Esophagus squamous epithelium (tissue), 5 donors: ENCODE results near the gene ADAMTS9. TPM values are rescaled to one million over a fixed set of nuclear protein-coding genes. Genes with fewer than 3 reads are reported as not detected.

Source experiments
- DNase-seq: peaks from one replicate; lab custom pipeline; 2025; lab: John Stamatoyannopoulos, UW
- H3K27ac ChIP-seq, 4 donors: fragments of 200-600 bp; sonication (generic); one replicate each; pipeline ENCODE4 v1.5.1; 2016 to 2019; ENCODE audit warnings: mild to moderate bottlenecking in 1 of 4
- H3K27me3 ChIP-seq, 4 donors: fragments of 200-600 bp; sonication (generic); 1 replicate in 3 of 4; 2 replicates in 1 of 4; pipeline versions ENCODE4 v1.5.1 to v1.6.0; 2017 to 2021; ENCODE audit warnings: antibody characterized with exemption in 1 of 4
- H3K36me3 ChIP-seq, 3 donors: fragments of 200-600 bp; sonication (generic); one replicate each; pipeline ENCODE4 v1.5.1; 2016 to 2019
- H3K4me1 ChIP-seq, 3 donors: fragments of 200-600 bp; sonication (generic); one replicate each; pipeline ENCODE4 v1.5.1; 2017 to 2019
- H3K4me3 ChIP-seq, 4 donors: fragments of 200-600 bp; sonication (generic); 1 replicate in 3 of 4; 2 replicates in 1 of 4; pipeline ENCODE4 v1.5.1; 2016 to 2019; ENCODE audit warnings: mild to moderate bottlenecking in 2 of 4, moderate library complexity in 1 of 4
- H3K9me3 ChIP-seq, 3 donors: fragments of 200-600 bp; sonication (generic); one replicate each; pipeline ENCODE4 v1.5.1; 2016 to 2019
- POLR2A ChIP-seq, 4 donors: fragments of 450-650 bp; IDR thresholded peaks; one replicate each; pipeline ENCODE4 v1.6.1; 2017; ENCODE audit warnings: antibody characterized with exemption in 4 of 4, mild to moderate bottlenecking in 4 of 4, moderate library complexity in 3 of 4
- WGBS, 2 donors: methylation state at CpG; one replicate each; pipeline ENCODE4 v1.1.5; 2018; 5-methylcytosine and 5-hydroxymethylcytosine counted together
- intact Hi-C: fragments of 100-400 bp; cut with DNase I; formaldehyde crosslinking; loops from one replicate; pipeline ENCODE4 v1.15.0; 2022
- total RNA-seq, 4 donors: library from RNA; depleted of rRNA; stranded (reverse); fragments of >200 nt; gene quantifications; one replicate each; pipeline ENCODE4 v1.1.0, GENCODE V29; 2016
- TF ChIP-seq, protein P1 (sequence below), 6 experiments: fragments of 450-650 bp in 4 of 6; fragments of 200-600 bp in 2 of 6; sonication (generic) in 2 of 6; IDR thresholded peaks; one replicate each; pipeline ENCODE4 v1.5.1; 2016 to 2019; ENCODE audit warnings: antibody characterized with exemption in 6 of 6, mild to moderate bottlenecking in 4 of 6, moderate library complexity in 4 of 6
- donor health status: DM: yes; HTN: yes; CAD: no.

Gene ADAMTS9
- total RNA-seq, 4 donors from 2014 or later: 3.1 to 15.1 (median 5.9) TPM

DNA sequence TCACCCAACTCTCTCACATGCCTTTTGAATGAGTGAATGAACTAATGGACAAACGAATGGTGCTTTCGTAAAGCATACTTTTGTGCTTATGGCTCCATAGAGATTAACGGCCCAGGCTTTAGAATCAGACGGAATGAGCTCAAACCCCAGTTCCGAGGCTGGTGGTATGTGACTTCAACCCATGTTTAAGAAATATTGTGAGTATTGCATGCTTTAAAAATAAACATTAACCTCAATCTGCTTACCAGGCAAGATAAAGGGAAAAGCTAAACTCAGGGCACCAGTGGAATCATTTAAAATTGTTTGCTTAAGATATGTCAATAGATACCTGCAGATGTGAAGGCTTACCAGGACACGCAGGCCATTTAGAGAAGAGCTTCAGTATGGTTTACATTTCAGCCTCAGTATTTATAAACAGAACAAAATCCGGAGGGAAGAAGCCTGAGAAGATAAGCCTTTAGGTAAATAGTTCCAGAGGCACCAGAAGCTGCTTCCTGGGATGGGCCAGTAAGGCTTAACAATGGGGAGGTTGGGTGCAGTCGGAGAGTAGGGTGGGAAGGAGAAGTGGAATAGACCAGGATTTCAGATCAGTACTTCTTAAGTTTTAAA, 186.4 kb downstream of the ADAMTS9 start:
- intact Hi-C loops: no loop called here
- 52 to 60% methylated on average over 8 of the region's 8 CpGs for WGBS, 2 donors
- H3K4me1 ChIP-seq: peaks cover 0 to 11% (median 0%) of the 10 kb centered on the region in 3 donors
- no peaks in the 10 kb centered on the region for H3K27me3 ChIP-seq
- TF ChIP-seq, protein P1, sequence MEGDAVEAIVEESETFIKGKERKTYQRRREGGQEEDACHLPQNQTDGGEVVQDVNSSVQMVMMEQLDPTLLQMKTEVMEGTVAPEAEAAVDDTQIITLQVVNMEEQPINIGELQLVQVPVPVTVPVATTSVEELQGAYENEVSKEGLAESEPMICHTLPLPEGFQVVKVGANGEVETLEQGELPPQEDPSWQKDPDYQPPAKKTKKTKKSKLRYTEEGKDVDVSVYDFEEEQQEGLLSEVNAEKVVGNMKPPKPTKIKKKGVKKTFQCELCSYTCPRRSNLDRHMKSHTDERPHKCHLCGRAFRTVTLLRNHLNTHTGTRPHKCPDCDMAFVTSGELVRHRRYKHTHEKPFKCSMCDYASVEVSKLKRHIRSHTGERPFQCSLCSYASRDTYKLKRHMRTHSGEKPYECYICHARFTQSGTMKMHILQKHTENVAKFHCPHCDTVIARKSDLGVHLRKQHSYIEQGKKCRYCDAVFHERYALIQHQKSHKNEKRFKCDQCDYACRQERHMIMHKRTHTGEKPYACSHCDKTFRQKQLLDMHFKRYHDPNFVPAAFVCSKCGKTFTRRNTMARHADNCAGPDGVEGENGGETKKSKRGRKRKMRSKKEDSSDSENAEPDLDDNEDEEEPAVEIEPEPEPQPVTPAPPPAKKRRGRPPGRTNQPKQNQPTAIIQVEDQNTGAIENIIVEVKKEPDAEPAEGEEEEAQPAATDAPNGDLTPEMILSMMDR (IDR thresholded peaks at IDR 0.05): no peak
- no peak for TF ChIP-seq POLR2A (IDR thresholded peaks at IDR 0.05)
- H3K36me3 ChIP-seq: no peaks in the 10 kb centered on the region
- no peak for DNase-seq
- no peaks in the 10 kb centered on the region for H3K9me3 ChIP-seq
- no peak overlapping the region for H3K27ac ChIP-seq
- no peak overlapping the region for H3K4me3 ChIP-seq

DNA sequence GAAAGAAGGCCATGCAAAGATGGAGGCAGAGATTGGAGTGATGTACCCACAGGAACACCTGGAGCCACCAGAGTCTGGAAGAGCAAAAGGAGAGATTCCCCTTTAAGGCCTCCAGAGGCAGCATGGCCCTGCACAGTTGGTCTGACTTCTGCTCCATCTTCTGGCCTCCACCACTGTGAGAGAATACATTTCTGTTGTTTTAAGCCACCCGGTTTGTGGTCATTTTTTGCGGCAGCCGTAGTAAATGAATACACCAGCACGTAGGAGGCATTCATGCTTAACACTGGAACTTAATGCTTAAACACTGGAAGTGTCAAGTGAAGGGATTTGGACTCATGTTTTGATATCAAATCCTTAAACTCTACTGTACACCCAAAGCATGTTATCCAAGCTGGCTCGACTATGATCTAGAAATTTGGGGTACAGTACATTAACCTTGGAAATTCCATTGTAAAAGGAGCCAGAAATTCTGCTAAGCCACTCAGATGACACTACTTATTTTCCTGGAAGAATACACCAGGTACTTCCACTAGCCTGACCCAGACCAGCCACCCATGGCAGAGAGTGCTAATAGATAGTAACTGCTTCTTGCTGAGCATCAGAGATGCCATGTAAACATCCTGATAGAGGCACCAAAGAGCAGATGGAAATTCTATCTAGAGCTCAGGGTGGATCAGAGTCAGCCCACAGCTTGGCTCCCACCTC, 190.9 kb downstream of the ADAMTS9 start:
- 92 to 94% methylated on average over 5 of the region's 5 CpGs for WGBS, 2 donors
- peaks cover 0 to 4% (median 0%) of the 10 kb centered on the region in 4 donors for H3K27me3 ChIP-seq
- H3K27ac ChIP-seq: no peak overlapping the region
- DNase-seq: no peak
- H3K4me3 ChIP-seq: no peak overlapping the region
- H3K4me1 ChIP-seq: peaks cover 0 to 19% (median 0%) of the 10 kb centered on the region in 3 donors
- TF ChIP-seq, protein P1 (IDR thresholded peaks at IDR 0.05): no peak
- no peak for TF ChIP-seq POLR2A (IDR thresholded peaks at IDR 0.05)
- no peaks in the 10 kb centered on the region for H3K36me3 ChIP-seq
- intact Hi-C loops: no loop called here
- H3K9me3 ChIP-seq: no peaks in the 10 kb centered on the region

DNA sequence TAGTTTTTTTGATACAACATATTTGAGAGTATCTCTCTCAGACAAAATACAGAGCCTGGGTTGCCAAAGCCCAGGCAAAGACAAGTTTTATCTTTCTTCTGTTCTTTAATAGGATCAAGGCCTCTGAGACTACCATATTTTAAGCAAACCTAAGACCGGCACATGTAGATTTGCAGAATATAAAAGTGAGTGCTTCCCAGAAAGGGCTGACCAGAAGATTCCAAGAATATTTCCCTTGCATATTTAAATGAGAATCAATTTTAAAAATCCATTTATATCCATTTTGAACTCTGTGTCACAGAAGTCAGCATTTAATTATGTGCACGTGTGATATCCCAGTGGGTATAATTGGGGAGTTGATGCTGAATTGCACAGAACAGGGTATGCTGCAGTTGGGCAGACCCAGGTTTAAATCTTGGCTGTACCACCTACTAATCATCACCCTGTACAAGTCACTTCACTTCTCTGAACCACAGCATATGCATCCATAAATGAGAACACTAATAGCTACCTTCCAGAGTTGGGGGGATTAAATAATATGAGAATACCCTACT, 191.9 kb downstream of the ADAMTS9 start:
- peaks cover 0 to 15% (median 0%) of the 10 kb centered on the region in 3 donors for H3K4me1 ChIP-seq
- H3K27me3 ChIP-seq: peaks cover 0 to 4% (median 0%) of the 10 kb centered on the region in 4 donors
- no peak for TF ChIP-seq POLR2A (IDR thresholded peaks at IDR 0.05)
- no peak for DNase-seq
- H3K4me3 ChIP-seq: no peak overlapping the region
- H3K9me3 ChIP-seq: no peaks in the 10 kb centered on the region
- no peaks in the 10 kb centered on the region for H3K36me3 ChIP-seq
- no peak overlapping the region for H3K27ac ChIP-seq
- WGBS, 2 donors: 89 to 94% methylated on average over 2 of the region's 2 CpGs
- intact Hi-C loops: no loop called here

GRCh38 chr3:64495121-64495780, 192.5 kb downstream of the ADAMTS9 start:
- intact Hi-C loops: no loop called here
- 66 to 67% methylated on average over 4 of the region's 4 CpGs for WGBS, 2 donors

GRCh38 chr3:64494526-64494925, 193.3 kb downstream of the ADAMTS9 start:
- H3K4me3 ChIP-seq: no peak overlapping the region
- peaks cover 0 to 18% (median 0%) of the 10 kb centered on the region in 3 donors for H3K4me1 ChIP-seq
- no peak for DNase-seq
- H3K27ac ChIP-seq: no peak overlapping the region
- no peaks in the 10 kb centered on the region for H3K36me3 ChIP-seq
- H3K27me3 ChIP-seq: peaks cover 0 to 14% (median 0%) of the 10 kb centered on the region in 4 donors
- TF ChIP-seq, protein P1 (IDR thresholded peaks at IDR 0.05): no peak
- TF ChIP-seq POLR2A (IDR thresholded peaks at IDR 0.05): no peak
- H3K9me3 ChIP-seq: no peaks in the 10 kb centered on the region
- intact Hi-C loops: no loop called here
- 69 to 77% methylated on average over 2 of the region's 2 CpGs for WGBS, 2 donors

More at GRCh38 chr3:64495121-64495780, 192.5 kb downstream of the ADAMTS9 start:
- Histone ChIP-seq H3K36me3 (no peaks in the 10 kb centered on the region), H3K4me3 (no peak overlapping the region), H3K4me1 (peaks cover 0 to 15% (median 0%) of the 10 kb centered on the region in 3 donors), H3K27ac (no peak overlapping the region), H3K9me3 (no peaks in the 10 kb centered on the region), H3K27me3 (peaks cover 0 to 7% (median 0%) of the 10 kb centered on the region in 4 donors)
- DNase-seq: no peak
- TF ChIP-seq, protein P1 (IDR thresholded peaks at IDR 0.05): no peak
- no peak for TF ChIP-seq POLR2A (IDR thresholded peaks at IDR 0.05)
